OCI-LY1 (cell line): ENCODE data around the gene RNF8.

Experiments used
- H2AFZ ChIP-seq: fragments of 200-600 bp; sonication (generic), shearing (Covaris generic); 2 replicates; pipeline ENCODE4 v1.6.0; 2014; ENCODE audit warnings: antibody characterized with exemption, mild to moderate bottlenecking, low read length
- H3F3A ChIP-seq: fragments of 200-600 bp; sonication (generic), shearing (Covaris generic); 2 replicates; pipeline ENCODE4 v1.6.0; 2014; ENCODE audit warnings: mild to moderate bottlenecking, antibody characterized with exemption, low read length, moderate library complexity; ENCODE audit not compliant: insufficient read depth
- H3K27ac ChIP-seq: fragments of 200-600 bp; sonication (generic); 2 replicates; pipeline ENCODE4 v1.5.1; 2014; ENCODE audit warnings: low read length, mixed run types, mild to moderate bottlenecking, low read depth; ENCODE audit not compliant: poor library complexity, severe bottlenecking
- H3K27me3 ChIP-seq: fragments of 200-600 bp; sonication (generic); 2 replicates; pipeline ENCODE4 v1.6.0; 2014; ENCODE audit warnings: antibody characterized with exemption, mild to moderate bottlenecking, low read length, moderate library complexity; ENCODE audit not compliant: insufficient read depth
- H3K36me3 ChIP-seq: fragments of 200-600 bp; sonication (generic); 2 replicates; pipeline ENCODE4 v1.6.1; 2014; ENCODE audit warnings: mild to moderate bottlenecking, antibody characterized with exemption, low read length, moderate library complexity, mixed read lengths; ENCODE audit not compliant: insufficient read depth
- H3K4me1 ChIP-seq: fragments of 200-600 bp; sonication (generic); 2 replicates; pipeline ENCODE4 v1.5.1; 2014; ENCODE audit warnings: mild to moderate bottlenecking, low read length, moderate library complexity; ENCODE audit not compliant: insufficient read depth, severe bottlenecking
- H3K4me2 ChIP-seq: fragments of 200-600 bp; sonication (generic), shearing (Covaris generic); 2 replicates; pipeline ENCODE4 v1.6.1; 2014; ENCODE audit warnings: low read length
- H3K4me3 ChIP-seq: fragments of 200-600 bp; sonication (generic); 2 replicates; pipeline ENCODE4 v1.5.1; 2014; ENCODE audit warnings: low read length, low read depth, mild to moderate bottlenecking, mixed read lengths; ENCODE audit not compliant: poor library complexity, severe bottlenecking
- H3K79me2 ChIP-seq: fragments of 200-600 bp; shearing (Covaris generic); 2 replicates; pipeline ENCODE4 v1.6.1; 2016; ENCODE audit warnings: mixed run types, low read length, mixed read lengths; ENCODE audit not compliant: insufficient read depth
- H3K9ac ChIP-seq: fragments of 200-600 bp; sonication (generic), shearing (Covaris generic); 2 replicates; pipeline ENCODE4 v1.6.1; 2014; ENCODE audit warnings: mild to moderate bottlenecking, low read length, mixed read lengths
- H3K9me2 ChIP-seq: fragments of 200-600 bp; sonication (generic), shearing (Covaris generic); 2 replicates; pipeline ENCODE4 v1.6.1; 2014; ENCODE audit warnings: low read depth, mild to moderate bottlenecking, low read length, mixed read lengths
- H3K9me3 ChIP-seq: fragments of 200-600 bp; shearing (Covaris generic); 2 replicates; pipeline ENCODE4 v1.6.1; 2014; ENCODE audit warnings: low read length, mixed read lengths
- H4K20me1 ChIP-seq: fragments of 200-600 bp; sonication (generic), shearing (Covaris generic); 2 replicates; pipeline ENCODE4 v1.6.0; 2016; ENCODE audit warnings: mild to moderate bottlenecking, low read length; ENCODE audit not compliant: insufficient read depth
- EZH2 ChIP-seq: fragments of 200-600 bp; sonication (generic), shearing (Covaris generic); IDR thresholded peaks from 2 replicates; pipeline ENCODE4 v1.8.0; 2017; ENCODE audit warnings: borderline replicate concordance, mixed run types, mild to moderate bottlenecking, antibody characterized with exemption, low read length, moderate library complexity, mixed read lengths
- TF ChIP-seq, protein P1 (sequence below): fragments of 200-600 bp; sonication (generic), shearing (Covaris generic); IDR thresholded peaks from 2 replicates; pipeline ENCODE4 v1.5.1; 2017; ENCODE audit warnings: mild to moderate bottlenecking, antibody characterized with exemption, low read length, moderate library complexity, mixed read lengths

RNF8 gene

DNA sequence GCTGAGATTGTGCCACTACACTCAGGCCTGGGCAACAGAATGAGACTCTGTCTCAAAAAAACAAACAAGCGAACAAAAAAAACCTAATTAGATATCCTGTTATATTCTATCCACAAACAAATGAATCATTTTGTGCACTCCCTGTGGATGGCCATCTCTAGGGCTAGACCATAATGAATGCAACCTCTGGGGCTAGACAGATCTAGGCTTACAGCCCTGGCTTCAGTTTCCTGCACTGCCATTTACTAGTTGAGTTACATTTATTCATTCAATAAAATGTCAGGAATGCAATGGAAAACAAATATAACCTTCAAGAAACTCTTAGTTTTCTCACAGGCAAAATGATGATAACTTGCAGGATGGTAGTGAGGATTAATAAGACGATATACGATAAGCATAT is 6.6 kb upstream of the RNF8 start:
- Histone ChIP-seq H3F3A (no peaks in the 10 kb centered on the region), H3K27ac (no peak overlapping the region)
- TF ChIP-seq EZH2, result no peak
- TF ChIP-seq, protein P1, sequence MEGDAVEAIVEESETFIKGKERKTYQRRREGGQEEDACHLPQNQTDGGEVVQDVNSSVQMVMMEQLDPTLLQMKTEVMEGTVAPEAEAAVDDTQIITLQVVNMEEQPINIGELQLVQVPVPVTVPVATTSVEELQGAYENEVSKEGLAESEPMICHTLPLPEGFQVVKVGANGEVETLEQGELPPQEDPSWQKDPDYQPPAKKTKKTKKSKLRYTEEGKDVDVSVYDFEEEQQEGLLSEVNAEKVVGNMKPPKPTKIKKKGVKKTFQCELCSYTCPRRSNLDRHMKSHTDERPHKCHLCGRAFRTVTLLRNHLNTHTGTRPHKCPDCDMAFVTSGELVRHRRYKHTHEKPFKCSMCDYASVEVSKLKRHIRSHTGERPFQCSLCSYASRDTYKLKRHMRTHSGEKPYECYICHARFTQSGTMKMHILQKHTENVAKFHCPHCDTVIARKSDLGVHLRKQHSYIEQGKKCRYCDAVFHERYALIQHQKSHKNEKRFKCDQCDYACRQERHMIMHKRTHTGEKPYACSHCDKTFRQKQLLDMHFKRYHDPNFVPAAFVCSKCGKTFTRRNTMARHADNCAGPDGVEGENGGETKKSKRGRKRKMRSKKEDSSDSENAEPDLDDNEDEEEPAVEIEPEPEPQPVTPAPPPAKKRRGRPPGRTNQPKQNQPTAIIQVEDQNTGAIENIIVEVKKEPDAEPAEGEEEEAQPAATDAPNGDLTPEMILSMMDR, result no peak

DNA sequence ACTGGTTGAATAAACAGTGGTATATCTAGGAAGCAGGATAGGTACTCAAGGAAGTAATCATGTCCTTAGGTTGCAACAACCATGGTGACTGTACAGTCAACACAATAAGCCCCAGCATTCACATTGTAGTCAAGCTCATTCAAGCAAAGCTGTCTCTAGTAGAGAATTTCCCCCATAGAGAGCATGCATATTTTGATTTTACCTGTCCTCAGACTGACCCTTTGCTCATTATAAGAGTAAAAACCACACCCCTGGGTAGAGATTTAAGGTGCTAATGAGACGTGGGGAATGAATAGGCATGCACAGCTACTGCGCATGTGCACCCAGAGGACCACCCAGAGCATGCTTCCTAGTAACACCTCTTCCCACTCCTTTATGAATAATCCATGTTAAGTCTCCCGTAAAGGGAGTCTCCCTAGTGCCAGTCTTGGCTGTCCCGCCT is 6.1 kb upstream of the RNF8 start:
- H2AFZ ChIP-seq, result no peak overlapping the region
- no peak overlapping the region for H3K9ac ChIP-seq
- TF ChIP-seq EZH2, result no peak
- TF ChIP-seq, protein P1, result no peak
- H3K4me1 ChIP-seq, result no peaks in the 10 kb centered on the region
- no peak overlapping the region for H3K4me2 ChIP-seq
- no peaks in the 10 kb centered on the region for H4K20me1 ChIP-seq
- no peaks in the 10 kb centered on the region for H3K79me2 ChIP-seq
- H3K4me3 ChIP-seq, result no peak overlapping the region
- no peaks in the 10 kb centered on the region for H3K9me3 ChIP-seq
- no peaks in the 10 kb centered on the region for H3F3A ChIP-seq
- H3K27me3 ChIP-seq, result no peaks in the 10 kb centered on the region
- no peaks in the 10 kb centered on the region for H3K9me2 ChIP-seq
- H3K36me3 ChIP-seq, result no peaks in the 10 kb centered on the region
- H3K27ac ChIP-seq, result no peak overlapping the region

More for the DNA sequence above, 6.6 kb upstream of the RNF8 start:
- H3K79me2 ChIP-seq, result no peaks in the 10 kb centered on the region
- no peak overlapping the region for H3K4me2 ChIP-seq
- H3K4me1 ChIP-seq, result no peaks in the 10 kb centered on the region
- H2AFZ ChIP-seq, result no peak overlapping the region
- H3K27me3 ChIP-seq, result 0 out of 2 replicates have a peak, but pooled peaks cover under 1% of the 10 kb centered on the region
- H3K9ac ChIP-seq, result no peak overlapping the region
- no peaks in the 10 kb centered on the region for H3K9me2 ChIP-seq
- H4K20me1 ChIP-seq, result no peaks in the 10 kb centered on the region
- no peak overlapping the region for H3K4me3 ChIP-seq
- no peaks in the 10 kb centered on the region for H3K36me3 ChIP-seq
- H3K9me3 ChIP-seq, result no peaks in the 10 kb centered on the region

DNA sequence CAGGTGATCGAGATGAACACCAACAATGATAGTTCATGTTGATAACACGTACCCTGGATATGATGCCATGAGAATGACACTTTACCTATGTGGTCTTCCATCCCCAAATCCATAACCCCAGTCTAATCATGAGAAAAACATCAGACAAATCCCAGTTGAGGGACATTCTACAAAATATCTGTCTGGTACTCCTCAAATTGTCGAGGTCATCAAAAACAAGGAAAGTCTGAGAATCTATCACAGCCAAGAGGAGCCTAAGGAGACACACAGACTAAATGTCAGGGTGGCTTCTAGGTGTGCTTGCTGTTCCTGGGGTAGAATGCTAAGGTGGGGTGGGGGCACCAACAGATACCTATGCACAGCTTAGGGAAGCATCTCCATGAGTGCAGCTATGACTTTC is 2.8 kb upstream of the RNF8 start:
- no peaks in the 10 kb centered on the region for H3K9me2 ChIP-seq
- H3K27ac ChIP-seq, result no peak overlapping the region
- TF ChIP-seq, protein P1, result no peak
- no peak for TF ChIP-seq EZH2
- no peak overlapping the region for H3K4me3 ChIP-seq
- H3K36me3 ChIP-seq, result no peaks in the 10 kb centered on the region
- H3F3A ChIP-seq, result no peaks in the 10 kb centered on the region
- no peaks in the 10 kb centered on the region for H3K9me3 ChIP-seq
- H2AFZ ChIP-seq, result no peak overlapping the region
- no peak overlapping the region for H3K9ac ChIP-seq
- H3K27me3 ChIP-seq, result no peaks in the 10 kb centered on the region
- H3K4me2 ChIP-seq, result no peak overlapping the region
- no peaks in the 10 kb centered on the region for H3K79me2 ChIP-seq
- peaks cover 22% of the 10 kb centered on the region for H3K4me1 ChIP-seq
- H4K20me1 ChIP-seq, result no peaks in the 10 kb centered on the region
